Thyroid gland (tissue), 4 donors: ENCODE data around the gene S100A6. TPM values are rescaled to one million over a fixed set of nuclear protein-coding genes. Genes with fewer than 3 reads are reported as not detected.
"Not testable (repeated sequence)": the region's sequence is repeated elsewhere in the genome, so short reads cannot be mapped to it uniquely, and the experiment has no call there.

ENCODE experiments used
- DNase-seq, 2 donors: peaks; one replicate each; pipeline ENCODE4 v3.0.0-alpha.2; 2019
- H3K27ac ChIP-seq, 3 donors: fragments of 200-600 bp; sonication (generic); 1 replicate in 2 of 3; 2 replicates in 1 of 3; pipeline ENCODE4 v1.5.1; 2016 to 2019; ENCODE audit warnings: mild to moderate bottlenecking in 1 of 3, moderate library complexity in 1 of 3
- H3K27me3 ChIP-seq: fragments of 200-600 bp; sonication (generic); one replicate; pipeline ENCODE4 v1.5.1; 2019
- H3K36me3 ChIP-seq, 2 donors: fragments of 200-600 bp; sonication (generic); one replicate each; pipeline ENCODE4 v1.5.1; 2016 to 2019
- H3K4me1 ChIP-seq, 2 donors: fragments of 200-600 bp; sonication (generic); one replicate each; pipeline ENCODE4 v1.5.1; 2017 to 2019
- H3K4me3 ChIP-seq, 3 donors: fragments of 200-600 bp; sonication (generic); replicated peaks in 1 of 3; 1 replicate in 2 of 3; 2 replicates in 1 of 3; pipeline ENCODE4 v1.5.1; 2016; ENCODE audit warnings: mild to moderate bottlenecking in 1 of 3
- H3K9me3 ChIP-seq: fragments of 200-600 bp; sonication (generic); one replicate; pipeline ENCODE4 v1.5.1; 2017
- CTCF ChIP-seq, 6 experiments: fragments of 200-600 bp in 3 of 6; fragments of 450-650 bp in 3 of 6; sonication (generic) in 3 of 6; IDR thresholded peaks; one replicate each; pipeline ENCODE4 v1.5.1; 2016 to 2019; ENCODE audit warnings: antibody characterized with exemption in 6 of 6, mild to moderate bottlenecking in 2 of 6, inconsistent platforms in 1 of 6, moderate library complexity in 1 of 6
- POLR2A ChIP-seq, 2 donors: fragments of 450-650 bp; IDR thresholded peaks; one replicate each; pipeline ENCODE4 v1.6.1; 2017; ENCODE audit warnings: antibody characterized with exemption in 2 of 2, mild to moderate bottlenecking in 2 of 2, moderate library complexity in 1 of 2
- WGBS, 2 donors: methylation state at CpG; one replicate each; pipeline ENCODE4 v1.1.5; 2017; 5-methylcytosine and 5-hydroxymethylcytosine counted together
- intact Hi-C: fragments of 100-400 bp; cut with DNase I; formaldehyde crosslinking; loops from one replicate; pipeline ENCODE4 v1.15.1; 2023
- total RNA-seq, 4 donors: library from RNA; depleted of rRNA; stranded (reverse); fragments of >200 nt; gene quantifications; one replicate each; pipeline ENCODE4 v1.2.3, GENCODE V29; 2016

The S100A6 gene
- total RNA-seq, 4 donors from 2014 or later = 128 to 573 (median 360) TPM

GRCh38 chr1:153520818-153521476 is 14.8 kb downstream of the S100A6 start:
- WGBS, 2 donors = 98 to 99% methylated on average over 3 to 4 of the region's 4 CpGs
- Histone ChIP-seq H3K27me3 (no peaks in the 10 kb centered on the region), H3K4me1 (peaks cover 8 to 11% of the 10 kb centered on the region in 2 donors), H3K9me3 (no peaks in the 10 kb centered on the region), H3K27ac (no peak overlapping the region), H3K36me3 (no peaks in the 10 kb centered on the region), H3K4me3 (no peak overlapping the region)
- intact Hi-C loops = no loop called here
- TF ChIP-seq CTCF (IDR thresholded peaks at IDR 0.05) (no peak), POLR2A (IDR thresholded peaks at IDR 0.05) (no peak)
- DNase-seq = no peak

GRCh38 chr1:153520137-153520691 is 15.6 kb downstream of the S100A6 start:
- not testable (repeated sequence) for H3K27ac ChIP-seq
- 86 to 87% methylated on average over 5 of the region's 5 CpGs for WGBS, 2 donors

GRCh38 chr1:153519242-153519641 is 16.5 kb downstream of the S100A6 start:
- Histone ChIP-seq H3K4me1 (peaks cover 0 to 10% of the 10 kb centered on the region in 2 donors), H3K27me3 (no peaks in the 10 kb centered on the region), H3K36me3 (no peaks in the 10 kb centered on the region), H3K27ac (no peak overlapping the region), H3K4me3 (no peak overlapping the region), H3K9me3 (no peaks in the 10 kb centered on the region)
- TF ChIP-seq POLR2A (IDR thresholded peaks at IDR 0.05) (no peak), CTCF (IDR thresholded peaks at IDR 0.05) (no peak)
- DNase-seq = no peak
- intact Hi-C loops = no loop called here
- WGBS, 2 donors = 84 to 89% methylated on average over 3 of the region's 3 CpGs

More at GRCh38 chr1:153520137-153520691, 15.6 kb downstream of the S100A6 start:
- DNase-seq, H3K4me3 ChIP-seq, H3K36me3 ChIP-seq, H3K27me3 ChIP-seq, H3K9me3 ChIP-seq, intact Hi-C loops: not testable (repeated sequence)
- peaks cover under 1 to 11% of the 10 kb centered on the region in 2 donors for H3K4me1 ChIP-seq

- Histone ChIP-seq H3K4me3 (no peak overlapping the region), H3K4me1 (peaks cover 0 to 10% of the 10 kb centered on the region in 2 donors), H3K27ac (no peak overlapping the region), H3K9me3 (no peaks in the 10 kb centered on the region), H3K36me3 (no peaks in the 10 kb centered on the region), H3K27me3 (no peaks in the 10 kb centered on the region)
- no peak for DNase-seq
- TF ChIP-seq POLR2A (IDR thresholded peaks at IDR 0.05) (no peak), CTCF (IDR thresholded peaks at IDR 0.05) (no peak)
- intact Hi-C loops = no loop called here
- 57 to 68% methylated on average over 7 of the region's 8 CpGs for WGBS, 2 donors
Measured at GRCh38 chr1:153515504-153516394, 20.0 kb downstream of the S100A6 start.

GRCh38 chr1:153513666-153514065 is 22.1 kb downstream of the S100A6 start:
- intact Hi-C loops = loop anchor here (5.0 kb wide), 1 partner anchor 234 kb away; no protein-coding TSS in a partner anchor
- Histone ChIP-seq H3K27me3 (no peaks in the 10 kb centered on the region), H3K4me3 (no peak overlapping the region), H3K4me1 (peaks cover 0 to 10% of the 10 kb centered on the region in 2 donors), H3K36me3 (no peaks in the 10 kb centered on the region), H3K9me3 (no peaks in the 10 kb centered on the region), H3K27ac (no peak overlapping the region)
- 93% methylated on average over 7 of the region's 7 CpGs for WGBS, 2 donors
- TF ChIP-seq POLR2A (IDR thresholded peaks at IDR 0.05) = no peak
- TF ChIP-seq CTCF (IDR thresholded peaks at IDR 0.05) = no peak
- no peak for DNase-seq
